ENCODE measurements around the gene SHMT2. TPM values are rescaled to one million over a fixed set of nuclear protein-coding genes. Genes with fewer than 3 reads are reported as not detected.

Gene SHMT2
- total and polyA plus RNA-seq, 2 experiments from 2014 or later, result 125 to 387 TPM

GRCh38 chr12:57237932-57238853 lies 8.7 kb downstream of the SHMT2 start:
- peaks cover 10% of the 10 kb centered on the region for H3K36me3 ChIP-seq (ENCODE audit: insufficient read depth)
- H3K27me3 ChIP-seq (ENCODE audit: insufficient read depth), result peaks cover 92% of the 10 kb centered on the region
- peak overlapping the region; percentile 97 for H2AFZ ChIP-seq
- Mint-ChIP-seq H3K36me3 (ENCODE audit: low read depth) (peaks cover 21% of the 10 kb centered on the region), H3K27me3 (ENCODE audit: insufficient read depth, low read depth, poor library complexity) (peaks cover 95% of the 10 kb centered on the region), H3K27ac (no peak overlapping the region; the same call in 1 of the 2 replicates), H3K4me1 (peaks cover 70% of the 10 kb centered on the region), H3K4me3 (peak overlapping the region; percentile 79), H3K9me3 (no peaks in the 10 kb centered on the region; the same call in 2 of the 3 replicates)
- H3K4me3 ChIP-seq, result peak overlapping the region; percentile 85
- H3K4me1 ChIP-seq (ENCODE audit: insufficient read depth), result peaks cover 55% of the 10 kb centered on the region
- H3K27ac ChIP-seq (ENCODE audit: low read depth), result no peak overlapping the region
- H3K79me2 ChIP-seq (replicated peaks; ENCODE audit: insufficient read depth), result no peaks in the 10 kb centered on the region
- peaks cover 14% of the 10 kb centered on the region for H4K20me1 ChIP-seq (replicated peaks; ENCODE audit: insufficient read depth)
- H3F3A ChIP-seq (replicated peaks; ENCODE audit: low read depth), result peaks cover 34% of the 10 kb centered on the region
- H3K9me2 ChIP-seq (ENCODE audit: insufficient read depth), result no peaks in the 10 kb centered on the region
- TF ChIP-seq, protein P1, sequence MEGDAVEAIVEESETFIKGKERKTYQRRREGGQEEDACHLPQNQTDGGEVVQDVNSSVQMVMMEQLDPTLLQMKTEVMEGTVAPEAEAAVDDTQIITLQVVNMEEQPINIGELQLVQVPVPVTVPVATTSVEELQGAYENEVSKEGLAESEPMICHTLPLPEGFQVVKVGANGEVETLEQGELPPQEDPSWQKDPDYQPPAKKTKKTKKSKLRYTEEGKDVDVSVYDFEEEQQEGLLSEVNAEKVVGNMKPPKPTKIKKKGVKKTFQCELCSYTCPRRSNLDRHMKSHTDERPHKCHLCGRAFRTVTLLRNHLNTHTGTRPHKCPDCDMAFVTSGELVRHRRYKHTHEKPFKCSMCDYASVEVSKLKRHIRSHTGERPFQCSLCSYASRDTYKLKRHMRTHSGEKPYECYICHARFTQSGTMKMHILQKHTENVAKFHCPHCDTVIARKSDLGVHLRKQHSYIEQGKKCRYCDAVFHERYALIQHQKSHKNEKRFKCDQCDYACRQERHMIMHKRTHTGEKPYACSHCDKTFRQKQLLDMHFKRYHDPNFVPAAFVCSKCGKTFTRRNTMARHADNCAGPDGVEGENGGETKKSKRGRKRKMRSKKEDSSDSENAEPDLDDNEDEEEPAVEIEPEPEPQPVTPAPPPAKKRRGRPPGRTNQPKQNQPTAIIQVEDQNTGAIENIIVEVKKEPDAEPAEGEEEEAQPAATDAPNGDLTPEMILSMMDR (conservative IDR thresholded peaks at IDR 0.05; ENCODE audit: low read depth in 2 of 2), result no peak
- TF ChIP-seq ZNF114 (CRISPR knock-in tag; IDR thresholded peaks at IDR 0.05) (no peak), EZH2 (IDR thresholded peaks at IDR 0.05; ENCODE audit: low read depth, unreplicated experiment) (peak; percentile 17), ETS1 (IDR thresholded peaks at IDR 0.05) (no peak)
- TF ChIP-seq, protein P2, sequence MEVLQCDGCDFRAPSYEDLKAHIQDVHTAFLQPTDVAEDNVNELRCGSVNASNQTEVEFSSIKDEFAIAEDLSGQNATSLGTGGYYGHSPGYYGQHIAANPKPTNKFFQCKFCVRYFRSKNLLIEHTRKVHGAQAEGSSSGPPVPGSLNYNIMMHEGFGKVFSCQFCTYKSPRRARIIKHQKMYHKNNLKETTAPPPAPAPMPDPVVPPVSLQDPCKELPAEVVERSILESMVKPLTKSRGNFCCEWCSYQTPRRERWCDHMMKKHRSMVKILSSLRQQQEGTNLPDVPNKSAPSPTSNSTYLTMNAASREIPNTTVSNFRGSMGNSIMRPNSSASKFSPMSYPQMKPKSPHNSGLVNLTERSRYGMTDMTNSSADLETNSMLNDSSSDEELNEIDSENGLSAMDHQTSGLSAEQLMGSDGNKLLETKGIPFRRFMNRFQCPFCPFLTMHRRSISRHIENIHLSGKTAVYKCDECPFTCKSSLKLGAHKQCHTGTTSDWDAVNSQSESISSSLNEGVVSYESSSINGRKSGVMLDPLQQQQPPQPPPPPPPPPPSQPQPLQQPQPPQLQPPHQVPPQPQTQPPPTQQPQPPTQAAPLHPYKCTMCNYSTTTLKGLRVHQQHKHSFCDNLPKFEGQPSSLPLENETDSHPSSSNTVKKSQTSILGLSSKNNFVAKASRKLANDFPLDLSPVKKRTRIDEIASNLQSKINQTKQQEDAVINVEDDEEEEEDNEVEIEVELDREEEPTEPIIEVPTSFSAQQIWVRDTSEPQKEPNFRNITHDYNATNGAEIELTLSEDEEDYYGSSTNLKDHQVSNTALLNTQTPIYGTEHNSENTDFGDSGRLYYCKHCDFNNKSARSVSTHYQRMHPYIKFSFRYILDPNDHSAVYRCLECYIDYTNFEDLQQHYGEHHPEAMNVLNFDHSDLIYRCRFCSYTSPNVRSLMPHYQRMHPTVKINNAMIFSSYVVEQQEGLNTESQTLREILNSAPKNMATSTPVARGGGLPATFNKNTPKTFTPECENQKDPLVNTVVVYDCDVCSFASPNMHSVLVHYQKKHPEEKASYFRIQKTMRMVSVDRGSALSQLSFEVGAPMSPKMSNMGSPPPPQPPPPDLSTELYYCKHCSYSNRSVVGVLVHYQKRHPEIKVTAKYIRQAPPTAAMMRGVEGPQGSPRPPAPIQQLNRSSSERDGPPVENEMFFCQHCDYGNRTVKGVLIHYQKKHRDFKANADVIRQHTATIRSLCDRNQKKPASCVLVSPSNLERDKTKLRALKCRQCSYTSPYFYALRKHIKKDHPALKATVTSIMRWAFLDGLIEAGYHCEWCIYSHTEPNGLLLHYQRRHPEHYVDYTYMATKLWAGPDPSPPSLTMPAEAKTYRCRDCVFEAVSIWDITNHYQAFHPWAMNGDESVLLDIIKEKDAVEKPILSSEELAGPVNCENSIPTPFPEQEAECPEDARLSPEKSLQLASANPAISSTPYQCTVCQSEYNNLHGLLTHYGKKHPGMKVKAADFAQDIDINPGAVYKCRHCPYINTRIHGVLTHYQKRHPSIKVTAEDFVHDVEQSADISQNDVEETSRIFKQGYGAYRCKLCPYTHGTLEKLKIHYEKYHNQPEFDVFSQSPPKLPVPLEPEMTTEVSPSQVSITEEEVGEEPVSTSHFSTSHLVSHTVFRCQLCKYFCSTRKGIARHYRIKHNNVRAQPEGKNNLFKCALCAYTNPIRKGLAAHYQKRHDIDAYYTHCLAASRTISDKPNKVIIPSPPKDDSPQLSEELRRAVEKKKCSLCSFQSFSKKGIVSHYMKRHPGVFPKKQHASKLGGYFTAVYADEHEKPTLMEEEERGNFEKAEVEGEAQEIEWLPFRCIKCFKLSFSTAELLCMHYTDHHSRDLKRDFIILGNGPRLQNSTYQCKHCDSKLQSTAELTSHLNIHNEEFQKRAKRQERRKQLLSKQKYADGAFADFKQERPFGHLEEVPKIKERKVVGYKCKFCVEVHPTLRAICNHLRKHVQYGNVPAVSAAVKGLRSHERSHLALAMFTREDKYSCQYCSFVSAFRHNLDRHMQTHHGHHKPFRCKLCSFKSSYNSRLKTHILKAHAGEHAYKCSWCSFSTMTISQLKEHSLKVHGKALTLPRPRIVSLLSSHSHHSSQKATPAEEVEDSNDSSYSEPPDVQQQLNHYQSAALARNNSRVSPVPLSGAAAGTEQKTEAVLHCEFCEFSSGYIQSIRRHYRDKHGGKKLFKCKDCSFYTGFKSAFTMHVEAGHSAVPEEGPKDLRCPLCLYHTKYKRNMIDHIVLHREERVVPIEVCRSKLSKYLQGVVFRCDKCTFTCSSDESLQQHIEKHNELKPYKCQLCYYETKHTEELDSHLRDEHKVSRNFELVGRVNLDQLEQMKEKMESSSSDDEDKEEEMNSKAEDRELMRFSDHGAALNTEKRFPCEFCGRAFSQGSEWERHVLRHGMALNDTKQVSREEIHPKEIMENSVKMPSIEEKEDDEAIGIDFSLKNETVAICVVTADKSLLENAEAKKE (CRISPR knock-in tag; IDR thresholded peaks at IDR 0.05), result no peak
- ATAC-seq, result peak; percentile 0
- peak overlapping the region; percentile 99 for H3K4me2 ChIP-seq
- DNase-seq (ENCODE audit: low spot score), result peak; percentile 74
